ENCODE results near the gene NEDD4L.

The NEDD4L gene

GRCh38 chr18:58103339-58103985 lies 59.4 kb downstream of the NEDD4L start:
- DNase-seq (ENCODE audit: extremely low spot score): no peak
- POLR2A ChIA-PET: no interaction called here
- CTCF ChIA-PET: interaction anchor here (1.4 kb wide), 1 partner anchor 18 kb away, joined by 4 read pairs; no protein-coding TSS in a partner anchor
- TF ChIP-seq SUZ12 (IDR thresholded peaks at IDR 0.05) (no peak), NFRKB (IDR thresholded peaks at IDR 0.05) (no peak), HDGF (IDR thresholded peaks at IDR 0.05; ENCODE audit: borderline replicate concordance) (no peak), CTBP1 (IDR thresholded peaks at IDR 0.05; ENCODE audit: borderline replicate concordance) (no peak), FOXM1 (IDR thresholded peaks at IDR 0.05; ENCODE audit: borderline replicate concordance) (no peak), PKNOX1 (IDR thresholded peaks at IDR 0.05) (no peak), ELF4 (IDR thresholded peaks at IDR 0.05) (no peak), BHLHE40 (IDR thresholded peaks at IDR 0.05; ENCODE audit: borderline replicate concordance) (no peak), SP1 (IDR thresholded peaks at IDR 0.05) (no peak), FOXA1 (IDR thresholded peaks at IDR 0.05) (no peak), L3MBTL2 (conservative IDR thresholded peaks at IDR 0.05) (no peak), LEF1 (IDR thresholded peaks at IDR 0.05; ENCODE audit: borderline replicate concordance) (no peak), ZNF384 (IDR thresholded peaks at IDR 0.05) (no peak), TARDBP (IDR thresholded peaks at IDR 0.05) (no peak), ARNT (IDR thresholded peaks at IDR 0.05) (no peak)

GRCh38 chr18:58104096-58104495 lies 60.1 kb downstream of the NEDD4L start:
- no peak for TF ChIP-seq BHLHE40 (IDR thresholded peaks at IDR 0.05; ENCODE audit: borderline replicate concordance)
- no peak for DNase-seq (ENCODE audit: extremely low spot score)
- ChIA-PET POLR2A (no interaction called here), CTCF (interaction anchor here (1.4 kb wide), 1 partner anchor 18 kb away, joined by 4 read pairs; no protein-coding TSS in a partner anchor)

- ChIA-PET CTCF (interaction anchor here (0.5 to 0.7 kb wide), 3 partner anchors 16 to 246 kb away, joined by 3 to 4 read pairs (median 4); no protein-coding TSS in a partner anchor), POLR2A (no interaction called here)
- DNase-seq (ENCODE audit: extremely low spot score): no peak
- TF ChIP-seq NFRKB (IDR thresholded peaks at IDR 0.05): no peak
- no peak for TF ChIP-seq TARDBP (IDR thresholded peaks at IDR 0.05)
- no peak for TF ChIP-seq ARNT (IDR thresholded peaks at IDR 0.05)
Measured at GRCh38 chr18:58105206-58105887, 61.3 kb downstream of the NEDD4L start.

GRCh38 chr18:58105888-58106260 lies 61.8 kb downstream of the NEDD4L start:
- ChIA-PET POLR2A (no interaction called here), CTCF (interaction anchor here (0.6 kb wide), 1 partner anchor 247 kb away, joined by 4 read pairs; no protein-coding TSS in a partner anchor)

GRCh38 chr18:58106289-58107070 lies 62.5 kb downstream of the NEDD4L start:
- POLR2A ChIA-PET: no interaction called here
- TF ChIP-seq L3MBTL2 (conservative IDR thresholded peaks at IDR 0.05): no peak
- no peak for TF ChIP-seq PKNOX1 (IDR thresholded peaks at IDR 0.05)
- no peak for TF ChIP-seq ARNT (IDR thresholded peaks at IDR 0.05)
- no peak for TF ChIP-seq SUZ12 (IDR thresholded peaks at IDR 0.05)
- TF ChIP-seq FOXM1 (IDR thresholded peaks at IDR 0.05; ENCODE audit: borderline replicate concordance): no peak
- no peak for TF ChIP-seq BHLHE40 (IDR thresholded peaks at IDR 0.05; ENCODE audit: borderline replicate concordance)
- no peak for TF ChIP-seq CTBP1 (IDR thresholded peaks at IDR 0.05; ENCODE audit: borderline replicate concordance)
- no peak for TF ChIP-seq SP1 (IDR thresholded peaks at IDR 0.05)
- DNase-seq (ENCODE audit: extremely low spot score): no peak
- CTCF ChIA-PET: no interaction called here

More at GRCh38 chr18:58105888-58106260, 61.8 kb downstream of the NEDD4L start:
- DNase-seq (ENCODE audit: extremely low spot score): no peak
- TF ChIP-seq PKNOX1 (IDR thresholded peaks at IDR 0.05) (no peak), BHLHE40 (IDR thresholded peaks at IDR 0.05; ENCODE audit: borderline replicate concordance) (no peak), TARDBP (IDR thresholded peaks at IDR 0.05) (no peak), ZNF384 (IDR thresholded peaks at IDR 0.05) (no peak), NFRKB (IDR thresholded peaks at IDR 0.05) (no peak), ARNT (IDR thresholded peaks at IDR 0.05) (no peak), SUZ12 (IDR thresholded peaks at IDR 0.05) (no peak), ELF4 (IDR thresholded peaks at IDR 0.05) (no peak), FOXK2 (IDR thresholded peaks at IDR 0.05) (no peak), LEF1 (IDR thresholded peaks at IDR 0.05; ENCODE audit: borderline replicate concordance) (no peak), L3MBTL2 (conservative IDR thresholded peaks at IDR 0.05) (no peak), HDGF (IDR thresholded peaks at IDR 0.05; ENCODE audit: borderline replicate concordance) (no peak), FOXA1 (IDR thresholded peaks at IDR 0.05) (no peak), CTBP1 (IDR thresholded peaks at IDR 0.05; ENCODE audit: borderline replicate concordance) (no peak), FOXM1 (IDR thresholded peaks at IDR 0.05; ENCODE audit: borderline replicate concordance) (no peak), SP1 (IDR thresholded peaks at IDR 0.05) (no peak)

GRCh38 chr18:58109256-58109655 lies 65.2 kb downstream of the NEDD4L start:
- CTCF ChIA-PET: interaction anchor here (1.6 kb wide), 1 partner anchor 13 kb away, joined by 7 read pairs; no protein-coding TSS in a partner anchor
- TF ChIP-seq ARNT (IDR thresholded peaks at IDR 0.05) (no peak), FOXK2 (IDR thresholded peaks at IDR 0.05) (no peak), ELF4 (IDR thresholded peaks at IDR 0.05) (no peak), L3MBTL2 (conservative IDR thresholded peaks at IDR 0.05) (no peak), CTBP1 (IDR thresholded peaks at IDR 0.05; ENCODE audit: borderline replicate concordance) (no peak), NFRKB (IDR thresholded peaks at IDR 0.05) (no peak), FOXA1 (IDR thresholded peaks at IDR 0.05) (no peak), ZNF384 (IDR thresholded peaks at IDR 0.05) (no peak), TARDBP (IDR thresholded peaks at IDR 0.05) (no peak), HDGF (IDR thresholded peaks at IDR 0.05; ENCODE audit: borderline replicate concordance) (no peak), PKNOX1 (IDR thresholded peaks at IDR 0.05) (no peak), BHLHE40 (IDR thresholded peaks at IDR 0.05; ENCODE audit: borderline replicate concordance) (no peak), SUZ12 (IDR thresholded peaks at IDR 0.05) (no peak), FOXM1 (IDR thresholded peaks at IDR 0.05; ENCODE audit: borderline replicate concordance) (no peak), LEF1 (IDR thresholded peaks at IDR 0.05; ENCODE audit: borderline replicate concordance) (no peak)
- DNase-seq (ENCODE audit: extremely low spot score): no peak
- POLR2A ChIA-PET: no interaction called here
